GM18873 (cell line): ENCODE results near the gene METTL3.

Experiments
- ATAC-seq: cut with Tn5 transposase; IDR thresholded peaks from one replicate; pipeline ENCODE4 v1.9.1; 2021; ENCODE audit warnings: mild to moderate bottlenecking, moderate library complexity, moderate number of reproducible peaks; ENCODE audit not compliant: unreplicated experiment, low FRiP score

The METTL3 gene

DNA sequence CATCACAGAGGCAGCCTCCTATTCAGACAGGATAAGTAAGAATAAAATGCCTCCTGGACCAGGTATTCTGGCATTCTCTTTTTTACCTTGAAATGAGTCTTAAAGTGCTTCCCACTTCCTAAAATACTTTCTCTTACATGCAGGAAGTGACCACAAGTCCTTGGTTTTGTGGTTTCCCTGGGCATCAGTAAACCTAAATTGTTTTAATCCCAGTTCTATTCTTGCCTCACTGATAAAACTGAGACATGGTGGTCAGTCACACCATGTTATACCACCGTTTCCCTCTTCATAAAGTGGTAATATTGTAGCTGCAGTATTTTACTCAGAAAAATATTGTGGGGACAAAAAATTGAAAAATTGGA, 16.2 kb upstream of the METTL3 start:
- no peak for ATAC-seq

DNA sequence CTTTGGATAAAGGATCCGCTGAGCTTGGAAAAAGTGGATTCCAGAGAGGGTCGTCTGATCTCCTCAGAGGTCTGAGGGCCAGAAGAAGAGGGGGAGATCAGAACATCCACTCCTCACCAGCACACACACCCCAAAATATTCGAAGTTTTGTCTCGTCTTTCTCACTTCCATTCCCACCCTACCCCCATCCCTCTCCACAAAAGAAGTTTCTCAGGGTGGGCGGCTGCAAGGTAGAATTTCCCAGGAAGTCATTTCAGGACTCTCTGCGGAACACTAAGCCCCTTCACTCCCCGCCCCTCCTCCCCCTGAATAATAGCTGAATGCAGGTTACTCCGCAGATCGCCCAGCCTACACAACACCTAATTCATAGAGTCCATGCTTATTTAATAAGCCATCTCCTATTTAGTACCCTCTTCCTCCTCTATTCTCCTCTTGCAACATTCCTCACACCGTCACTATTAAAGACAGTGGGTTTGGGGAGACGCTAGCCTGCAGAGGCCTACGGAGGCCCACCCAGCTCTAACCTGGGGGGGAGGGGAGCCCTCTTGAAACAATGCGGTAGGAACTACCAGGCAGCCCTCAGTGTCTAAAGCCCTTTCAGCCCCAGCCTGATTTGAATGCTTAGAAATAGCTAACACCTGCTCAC, 15.7 kb upstream of the METTL3 start:
- no peak for ATAC-seq

DNA sequence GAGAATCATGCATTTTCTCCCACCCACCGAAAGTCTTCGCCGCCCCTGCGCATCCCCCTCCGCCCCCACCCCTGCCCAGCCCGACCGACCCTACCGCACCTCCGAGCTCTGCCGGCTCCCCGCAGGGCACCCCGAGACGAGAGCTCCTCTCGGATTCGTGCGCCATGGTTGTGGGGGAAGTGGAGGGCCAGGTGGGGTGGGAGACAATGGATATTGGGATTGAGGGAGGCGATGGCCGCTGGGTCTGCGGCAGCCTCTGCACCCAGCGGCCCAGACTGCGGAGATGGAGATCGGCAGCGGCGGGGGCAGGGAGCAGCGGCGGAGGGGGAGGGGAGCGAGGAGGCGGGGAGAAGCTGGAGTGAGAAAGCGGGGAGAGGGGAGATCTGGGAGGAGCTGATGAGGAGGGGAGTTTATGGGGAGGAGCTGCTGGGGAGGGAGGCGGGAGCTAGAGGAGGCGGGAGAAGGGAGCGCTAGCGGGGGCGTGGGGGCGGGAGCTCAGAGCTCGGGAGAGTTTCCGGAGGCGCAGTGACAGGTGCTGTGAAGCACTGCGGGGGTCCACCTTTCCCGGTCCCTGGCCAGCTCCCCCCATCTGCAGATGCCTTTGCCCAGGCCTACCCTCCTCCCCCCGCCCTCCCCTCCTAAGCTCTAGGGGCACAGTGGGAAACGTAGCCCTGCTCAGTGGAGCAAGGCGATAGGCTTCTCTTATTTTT, 15.0 kb upstream of the METTL3 start, which contains the start of gene SALL2:
Gene SALL2, minus strand, starts transcription at position 385 of the 710 bp plus-strand sequence. Its CDS starts 219 bp downstream, at position 166.
- ATAC-seq = no peak

DNA sequence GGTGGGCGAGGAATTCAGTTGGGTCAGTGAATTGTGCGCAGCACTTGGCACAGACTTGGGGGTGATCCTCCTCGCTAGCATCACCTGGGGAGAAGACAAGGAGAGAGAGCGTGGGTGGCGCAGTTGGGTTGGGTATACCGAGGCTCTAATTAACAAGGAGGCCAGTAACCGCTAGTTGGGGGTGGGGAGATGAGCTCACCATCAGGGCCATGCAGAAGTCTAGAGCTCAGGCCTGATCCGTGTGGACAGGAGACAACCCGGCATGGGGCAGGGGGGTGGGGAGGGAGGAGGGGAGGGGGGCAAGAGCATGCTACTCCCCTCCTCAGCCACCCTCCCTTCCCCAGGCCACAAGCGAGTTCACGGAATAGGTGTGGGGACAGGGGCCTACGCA, 14.4 kb upstream of the METTL3 start:
- no peak for ATAC-seq

DNA sequence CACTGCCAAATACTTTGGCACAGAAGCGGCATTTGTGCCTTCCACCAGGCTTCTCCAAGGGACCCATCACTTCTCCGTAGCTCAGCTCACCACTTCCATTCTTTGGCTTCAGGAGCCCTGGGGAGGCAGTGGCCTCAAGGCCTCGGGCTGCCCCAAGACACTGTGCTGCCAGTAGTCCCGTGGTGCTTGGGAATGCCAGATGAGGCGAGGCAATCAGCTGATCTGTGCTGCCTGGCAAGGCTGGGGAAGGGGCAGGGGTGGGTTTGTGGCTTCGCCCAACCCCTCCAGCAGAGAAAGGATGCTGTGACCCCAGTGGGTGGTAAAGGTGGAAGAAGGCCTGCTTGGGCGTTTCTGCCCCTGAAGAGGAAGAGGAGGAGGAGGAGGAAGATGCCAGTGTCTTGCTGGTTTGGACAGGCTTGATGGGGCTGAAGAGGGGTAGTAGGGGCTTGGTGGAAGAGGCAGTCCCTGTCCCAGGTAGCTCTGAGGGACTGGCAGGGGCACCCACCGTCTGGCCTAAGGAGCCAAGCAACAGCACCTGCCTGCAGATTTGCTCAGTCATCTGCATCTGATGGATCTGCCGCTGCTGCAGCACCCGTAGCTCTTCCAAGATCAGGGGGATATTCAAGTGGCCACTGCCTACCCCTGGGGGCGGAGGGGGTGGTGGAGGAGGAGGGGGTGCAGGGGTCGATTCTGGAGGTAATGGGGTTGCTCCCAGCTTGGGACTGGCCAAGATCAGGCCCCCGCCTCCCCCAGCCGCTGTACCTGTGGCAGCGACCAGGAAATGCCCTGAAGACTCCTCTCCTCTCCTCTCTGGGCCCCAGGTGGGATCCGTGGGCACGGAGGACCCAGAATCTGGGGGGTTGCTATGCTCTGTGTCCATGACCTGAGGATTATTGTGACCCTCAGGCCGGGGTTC, 13.7 kb upstream of the METTL3 start:
- ATAC-seq = no peak

DNA sequence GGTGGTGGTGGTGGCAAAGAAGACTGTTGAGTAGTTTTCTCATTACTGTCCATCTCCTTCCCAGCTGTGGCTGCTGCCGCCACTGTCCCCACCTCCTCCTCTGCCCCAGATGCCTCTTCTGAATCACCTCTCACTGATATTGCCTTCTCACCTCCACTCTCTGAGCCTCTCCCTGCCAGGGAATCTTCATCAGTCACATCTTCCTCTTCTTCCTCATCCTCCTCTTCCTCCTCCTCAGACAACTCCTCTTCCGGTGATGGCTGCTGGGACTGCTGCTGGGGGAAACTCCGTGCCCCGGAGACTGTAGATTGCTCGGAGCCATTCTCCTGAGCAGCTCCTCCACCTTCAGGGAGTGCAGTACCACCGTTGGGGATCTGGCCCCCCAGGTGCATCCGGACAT, 12.1 kb upstream of the METTL3 start:
- ATAC-seq = no peak

DNA sequence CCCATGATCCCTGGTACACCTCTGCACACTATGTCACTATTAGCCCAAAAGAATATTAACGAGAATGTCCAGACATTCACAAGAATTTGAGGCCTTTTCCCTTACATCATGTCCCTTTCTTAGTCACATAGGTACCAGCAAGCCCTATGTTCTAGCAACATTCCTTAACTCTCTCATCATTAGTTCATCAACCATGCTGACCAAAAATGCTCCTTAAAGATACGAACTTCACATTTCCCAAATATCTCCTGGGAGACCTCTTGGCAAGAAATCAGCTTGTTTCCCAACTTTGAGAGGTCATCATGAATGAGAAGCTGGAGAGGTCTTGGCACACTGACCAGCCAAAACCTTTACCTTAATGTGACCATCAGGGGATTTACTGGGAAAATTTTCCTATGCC, 10.4 kb upstream of the METTL3 start:
- ATAC-seq = no peak

DNA sequence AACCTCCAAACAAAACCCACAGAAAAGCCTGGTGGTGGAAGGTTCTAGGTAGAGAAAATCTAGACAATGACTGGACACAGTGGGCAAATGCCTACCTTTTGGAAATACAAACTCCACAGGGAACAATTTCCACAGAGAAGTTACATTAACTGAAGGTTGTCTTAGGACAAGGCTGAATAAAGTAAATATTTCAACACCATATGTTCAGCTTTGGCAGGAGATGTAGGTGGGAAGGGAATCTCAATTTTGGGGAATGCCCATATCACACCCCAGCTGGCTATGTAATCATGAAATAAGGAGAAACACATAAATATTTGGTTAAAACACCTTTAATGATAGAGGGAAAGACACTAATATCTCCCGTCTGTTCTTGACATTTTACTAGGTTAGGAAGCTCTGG, 9.6 kb upstream of the METTL3 start:
- ATAC-seq = no peak

DNA sequence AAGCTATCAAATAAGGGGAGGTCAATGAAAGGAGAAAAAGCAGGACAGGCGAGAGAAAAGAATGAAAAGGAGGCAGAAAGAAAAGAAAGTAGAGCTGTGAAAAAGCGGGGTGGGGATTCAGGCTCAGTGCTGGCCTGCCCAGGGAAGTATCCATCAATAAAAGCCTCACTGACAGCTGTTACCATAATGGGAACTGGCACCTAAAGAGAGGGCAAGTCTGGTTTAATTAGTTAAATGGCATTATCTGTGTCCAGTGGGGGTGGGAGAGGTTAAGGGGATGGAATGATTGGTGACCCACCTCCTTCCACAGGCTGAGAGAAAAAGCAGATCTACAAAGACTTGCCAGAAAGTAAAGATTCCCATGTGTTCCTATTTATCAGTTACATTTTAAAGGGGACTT, 7.6 kb upstream of the METTL3 start:
- no peak for ATAC-seq

DNA sequence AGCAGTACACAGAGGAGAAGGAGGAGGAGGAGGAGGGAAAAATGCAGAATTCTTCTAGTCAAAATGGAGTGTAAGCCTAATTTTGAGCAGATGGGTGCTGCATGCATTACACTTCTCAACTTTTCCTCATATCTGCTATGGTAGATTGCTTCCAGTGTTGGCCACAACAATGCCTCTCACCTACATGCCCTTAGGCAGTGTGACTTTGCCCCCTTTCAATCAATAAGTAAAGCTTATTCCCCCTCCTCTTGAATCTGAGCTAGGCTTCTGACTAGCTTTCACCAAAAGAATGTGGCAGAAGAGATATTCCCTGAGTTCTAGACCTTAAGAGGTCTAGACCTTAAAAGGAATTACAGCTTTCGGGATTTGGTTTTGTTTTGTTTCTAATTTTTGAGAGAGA, 3.2 kb upstream of the METTL3 start:
- no peak for ATAC-seq

DNA sequence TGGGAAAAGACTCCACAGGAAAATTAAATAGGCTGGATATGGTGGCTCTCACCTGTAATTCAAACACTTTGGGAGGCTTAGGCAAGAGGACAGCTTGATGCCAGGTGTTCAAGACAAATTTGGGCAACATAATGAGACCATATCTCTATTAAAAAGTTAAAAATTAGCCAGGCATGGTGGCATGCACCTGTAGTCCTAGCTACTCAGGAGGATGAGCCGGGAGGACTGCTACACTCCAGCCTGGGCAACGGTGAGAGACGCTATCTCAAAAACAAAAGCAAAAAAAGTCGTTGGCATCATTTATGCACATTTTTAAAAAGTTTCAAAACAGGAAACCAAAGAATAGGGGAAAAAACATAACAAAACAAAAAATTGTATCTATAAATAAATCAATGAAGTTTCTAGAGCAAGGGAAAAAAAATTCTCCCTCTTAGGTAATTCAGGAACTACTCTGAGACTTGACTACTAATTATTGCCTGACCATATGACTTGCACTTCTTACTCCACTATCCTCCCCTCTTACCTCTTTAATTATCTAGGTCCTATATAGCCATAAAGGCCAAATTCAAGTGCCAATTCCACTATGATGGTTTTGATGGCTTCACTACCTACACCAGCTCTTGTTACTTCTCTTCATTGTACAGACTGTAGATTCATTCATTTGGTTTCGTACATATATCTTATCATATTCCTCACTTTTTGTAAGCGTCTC, 1.6 kb downstream of the METTL3 start:
- no peak for ATAC-seq

DNA sequence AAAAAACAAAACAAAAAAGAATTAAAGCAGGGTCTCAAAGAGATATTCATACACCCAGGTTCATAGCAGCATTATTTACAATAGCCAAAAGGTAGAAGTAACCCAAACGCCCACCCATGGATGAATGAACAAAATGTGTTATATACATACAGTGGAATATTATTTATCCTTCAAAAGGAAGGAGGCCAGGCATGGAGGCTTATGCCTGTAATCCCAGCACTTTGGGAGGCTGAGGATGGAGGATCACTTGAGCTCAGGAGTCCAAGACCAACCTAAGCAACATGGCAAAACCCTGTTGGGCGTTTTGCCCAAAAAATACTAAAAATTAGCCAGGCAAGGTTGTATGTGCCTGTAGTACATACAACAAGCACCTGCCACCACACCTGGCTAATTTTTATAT, 4.6 kb downstream of the METTL3 start:
- no peak for ATAC-seq

DNA sequence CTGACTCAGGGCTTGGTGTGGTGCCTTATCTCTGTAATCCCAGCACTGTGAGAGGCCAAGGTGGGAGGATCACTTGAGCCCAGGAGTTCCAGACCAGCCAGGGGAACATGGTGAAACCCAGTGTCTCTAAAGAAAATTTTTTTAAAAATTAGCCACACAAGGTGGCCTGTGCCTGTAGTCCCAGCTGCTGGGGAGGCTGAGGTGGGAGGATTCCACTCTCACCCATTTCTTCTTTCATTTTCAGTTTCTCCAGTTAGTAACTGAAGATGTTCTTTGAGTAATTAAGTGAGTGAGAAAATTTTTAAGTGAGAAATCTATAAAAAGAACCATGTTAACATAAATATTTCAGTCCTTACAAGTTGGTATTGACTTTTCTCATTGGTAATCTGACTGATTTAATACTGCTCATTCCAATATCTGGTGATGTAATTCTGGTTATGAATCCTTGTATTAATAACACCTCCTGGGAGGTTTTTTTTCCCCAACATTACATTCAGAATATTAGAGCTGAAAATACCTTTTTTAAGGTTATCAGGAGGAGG, 6.1 kb downstream of the METTL3 start:
- peak; percentile 78 for ATAC-seq

DNA sequence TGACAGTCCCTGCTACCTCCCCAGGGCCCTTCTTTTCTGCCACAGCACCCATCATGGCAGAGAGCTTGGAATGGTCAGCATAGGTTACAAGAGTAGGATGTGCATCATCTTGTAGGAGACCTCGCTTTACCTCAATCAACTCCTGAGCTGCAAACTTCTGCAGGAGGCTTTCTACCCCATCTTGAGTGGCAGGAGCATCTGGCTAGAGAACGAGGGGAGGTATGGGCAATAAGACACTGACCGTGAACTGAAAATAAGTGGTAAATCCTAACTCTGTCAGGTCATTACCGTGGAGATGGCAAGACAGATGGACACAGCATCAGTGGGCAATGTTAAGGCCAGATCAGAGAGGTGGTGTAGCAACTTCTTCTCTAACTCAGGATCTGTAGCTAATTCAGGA, 7.8 kb downstream of the METTL3 start:
- ATAC-seq = no peak

DNA sequence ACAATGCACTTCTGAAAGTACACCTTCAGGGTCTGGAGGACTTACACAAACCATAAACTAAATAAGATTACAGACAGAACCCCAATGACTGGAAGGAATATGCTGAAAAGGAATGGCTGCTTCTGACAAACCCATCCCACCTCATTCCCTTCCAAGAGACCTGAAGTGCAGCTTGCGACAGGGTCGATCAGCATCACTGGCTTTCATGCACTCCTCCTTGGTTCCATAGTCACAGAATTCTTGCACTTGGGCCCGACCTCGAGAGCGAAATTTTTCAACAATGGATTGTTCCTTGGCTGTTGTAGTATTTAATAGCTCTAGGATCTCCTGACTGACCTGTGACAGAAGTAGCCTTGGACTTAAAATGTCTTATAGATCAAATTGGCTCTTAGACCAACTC, 9.6 kb downstream of the METTL3 start:
- ATAC-seq = no peak

DNA sequence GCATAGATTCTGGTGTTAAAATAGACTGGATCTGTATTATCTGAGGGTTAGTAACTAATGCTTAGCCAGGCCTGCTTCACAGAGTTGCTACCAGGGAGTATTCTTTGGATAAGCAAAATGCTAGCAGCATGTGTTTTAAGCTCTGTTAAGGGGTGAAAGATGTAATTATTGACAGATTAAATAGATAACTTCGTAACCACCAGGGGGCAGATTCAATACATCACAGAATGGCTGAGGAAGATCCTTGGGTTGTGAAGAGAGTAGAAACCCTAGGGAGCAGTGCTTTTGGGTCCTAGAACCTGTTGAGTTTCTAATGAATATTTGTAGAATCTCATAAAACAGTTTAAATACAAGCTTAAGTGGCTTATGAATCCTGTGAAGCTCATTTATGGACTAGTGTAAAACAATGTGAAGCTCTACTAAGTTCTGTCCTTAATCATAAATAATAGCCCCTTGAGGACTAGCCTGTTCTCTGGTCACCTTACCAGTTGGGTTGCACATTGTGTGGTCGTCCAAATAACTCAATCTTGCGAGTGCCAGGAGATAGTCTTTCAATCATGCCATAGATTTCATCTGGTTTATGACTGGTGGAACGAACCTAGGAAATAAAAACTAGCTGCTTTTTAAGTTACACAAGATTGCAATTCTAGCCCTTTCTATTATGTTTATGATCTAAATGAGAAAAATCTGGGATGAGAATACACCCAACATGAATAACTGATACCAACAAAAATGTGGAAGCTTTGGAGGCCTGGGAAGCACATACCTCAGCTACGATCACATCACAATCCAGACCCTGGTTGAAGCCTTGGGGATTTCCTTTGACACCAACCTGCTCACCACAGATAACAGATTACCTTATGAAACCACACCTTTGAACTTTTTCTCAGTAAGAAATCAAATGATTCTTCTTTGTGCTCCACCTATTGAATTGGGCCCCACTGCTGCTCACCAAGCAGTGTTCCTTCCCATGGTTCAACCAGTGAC, 12.3 kb downstream of the METTL3 start:
- ATAC-seq = no peak

DNA sequence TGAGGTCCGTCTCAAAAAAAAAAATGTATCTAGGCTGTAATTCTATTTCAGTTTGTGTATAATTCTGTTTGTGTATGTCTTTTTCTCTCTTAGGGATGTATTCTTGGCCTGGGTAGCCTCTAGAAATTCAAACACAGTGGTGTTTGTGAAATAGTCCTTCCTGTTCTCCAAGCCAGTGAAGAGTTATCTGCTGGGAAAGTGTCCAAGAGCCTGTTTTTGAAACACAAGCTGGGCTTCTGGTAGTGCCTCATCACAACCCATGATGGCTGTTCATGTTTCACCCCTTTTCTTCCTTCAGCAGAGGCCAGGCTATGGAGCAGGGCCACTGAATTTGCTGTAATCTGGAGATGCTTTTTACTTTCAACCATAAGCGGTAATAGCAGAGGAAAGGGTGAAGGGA, 14.7 kb downstream of the METTL3 start:
- ATAC-seq = no peak

DNA sequence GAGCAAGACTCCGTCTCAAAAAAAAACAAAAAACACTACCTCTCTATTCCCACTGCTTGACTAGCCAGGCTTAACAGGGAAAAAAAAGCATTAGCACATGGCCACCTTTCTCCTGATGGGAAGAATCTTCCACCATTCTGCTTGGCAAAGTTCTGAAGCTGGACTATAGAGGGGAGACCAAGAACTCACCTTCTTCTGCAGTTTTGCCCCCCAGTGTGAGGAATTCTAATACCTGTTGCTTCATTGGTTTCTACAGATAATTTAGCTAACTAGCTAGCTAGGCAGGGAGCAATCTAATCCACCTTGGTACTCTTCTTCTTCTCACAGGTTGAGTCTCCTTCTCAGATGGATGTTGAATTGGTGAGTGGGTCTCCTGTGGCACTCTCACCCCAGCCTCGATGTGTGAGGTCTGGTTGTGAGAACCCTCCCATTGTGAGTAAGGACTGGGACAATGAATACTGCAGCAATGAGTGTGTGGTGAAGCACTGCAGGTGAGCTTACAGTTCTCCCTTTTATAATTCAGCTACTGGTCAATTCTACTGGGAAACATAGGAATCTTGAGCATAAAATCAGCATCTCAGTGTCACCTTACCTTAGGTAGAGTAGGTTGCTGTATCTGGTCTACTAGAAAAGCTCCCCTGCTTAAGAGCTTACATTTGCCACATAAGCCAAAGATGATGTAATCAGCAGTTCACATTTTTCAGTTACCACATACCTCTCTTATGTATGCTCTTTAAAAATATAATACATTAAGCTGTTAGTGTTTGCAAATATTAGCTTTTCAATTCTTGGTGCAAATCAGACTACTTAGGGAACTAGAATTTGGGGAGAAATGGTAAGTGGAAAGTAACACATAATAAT, 16.0 kb downstream of the METTL3 start:
- no peak for ATAC-seq
